GM13976 (cell line): Measurements from ENCODE around the gene SDS.

Experiments used
- DNase-seq: peaks from one replicate; pipeline ENCODE4 v3.0.0; 2012; ENCODE audit warnings: low spot score
- in situ Hi-C: fragments of 300-500 bp; cut with MboI; formaldehyde crosslinking; loops from one replicate; pipeline ENCODE4 v1.12.0; 2022; ENCODE audit warnings: low sequenced_read_pairs, mixed read lengths, inconsistent platforms; ENCODE audit not compliant: unreplicated experiment
- TF ChIP-seq, protein P1 (sequence below): IDR thresholded peaks from 2 replicates; pipeline ENCODE4 v1.5.1; 2012; ENCODE audit warnings: borderline replicate concordance, mild to moderate bottlenecking; ENCODE audit not compliant: insufficient read depth; ENCODE audit errors: extremely low read depth, missing control alignments, control extremely low read depth

SDS gene

GRCh38 chr12:113445544-113446171 lies 42.0 kb upstream of the SDS start:
- TF ChIP-seq, protein P1, sequence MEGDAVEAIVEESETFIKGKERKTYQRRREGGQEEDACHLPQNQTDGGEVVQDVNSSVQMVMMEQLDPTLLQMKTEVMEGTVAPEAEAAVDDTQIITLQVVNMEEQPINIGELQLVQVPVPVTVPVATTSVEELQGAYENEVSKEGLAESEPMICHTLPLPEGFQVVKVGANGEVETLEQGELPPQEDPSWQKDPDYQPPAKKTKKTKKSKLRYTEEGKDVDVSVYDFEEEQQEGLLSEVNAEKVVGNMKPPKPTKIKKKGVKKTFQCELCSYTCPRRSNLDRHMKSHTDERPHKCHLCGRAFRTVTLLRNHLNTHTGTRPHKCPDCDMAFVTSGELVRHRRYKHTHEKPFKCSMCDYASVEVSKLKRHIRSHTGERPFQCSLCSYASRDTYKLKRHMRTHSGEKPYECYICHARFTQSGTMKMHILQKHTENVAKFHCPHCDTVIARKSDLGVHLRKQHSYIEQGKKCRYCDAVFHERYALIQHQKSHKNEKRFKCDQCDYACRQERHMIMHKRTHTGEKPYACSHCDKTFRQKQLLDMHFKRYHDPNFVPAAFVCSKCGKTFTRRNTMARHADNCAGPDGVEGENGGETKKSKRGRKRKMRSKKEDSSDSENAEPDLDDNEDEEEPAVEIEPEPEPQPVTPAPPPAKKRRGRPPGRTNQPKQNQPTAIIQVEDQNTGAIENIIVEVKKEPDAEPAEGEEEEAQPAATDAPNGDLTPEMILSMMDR, result no peak
- no peak for DNase-seq

GRCh38 chr12:113443030-113443539 lies 39.4 kb upstream of the SDS start:
- DNase-seq, result no peak
- in situ Hi-C loops, result no loop called here
- TF ChIP-seq, protein P1, result no peak

More at GRCh38 chr12:113445544-113446171, 42.0 kb upstream of the SDS start:
- in situ Hi-C loops, result no loop called here

DNA sequence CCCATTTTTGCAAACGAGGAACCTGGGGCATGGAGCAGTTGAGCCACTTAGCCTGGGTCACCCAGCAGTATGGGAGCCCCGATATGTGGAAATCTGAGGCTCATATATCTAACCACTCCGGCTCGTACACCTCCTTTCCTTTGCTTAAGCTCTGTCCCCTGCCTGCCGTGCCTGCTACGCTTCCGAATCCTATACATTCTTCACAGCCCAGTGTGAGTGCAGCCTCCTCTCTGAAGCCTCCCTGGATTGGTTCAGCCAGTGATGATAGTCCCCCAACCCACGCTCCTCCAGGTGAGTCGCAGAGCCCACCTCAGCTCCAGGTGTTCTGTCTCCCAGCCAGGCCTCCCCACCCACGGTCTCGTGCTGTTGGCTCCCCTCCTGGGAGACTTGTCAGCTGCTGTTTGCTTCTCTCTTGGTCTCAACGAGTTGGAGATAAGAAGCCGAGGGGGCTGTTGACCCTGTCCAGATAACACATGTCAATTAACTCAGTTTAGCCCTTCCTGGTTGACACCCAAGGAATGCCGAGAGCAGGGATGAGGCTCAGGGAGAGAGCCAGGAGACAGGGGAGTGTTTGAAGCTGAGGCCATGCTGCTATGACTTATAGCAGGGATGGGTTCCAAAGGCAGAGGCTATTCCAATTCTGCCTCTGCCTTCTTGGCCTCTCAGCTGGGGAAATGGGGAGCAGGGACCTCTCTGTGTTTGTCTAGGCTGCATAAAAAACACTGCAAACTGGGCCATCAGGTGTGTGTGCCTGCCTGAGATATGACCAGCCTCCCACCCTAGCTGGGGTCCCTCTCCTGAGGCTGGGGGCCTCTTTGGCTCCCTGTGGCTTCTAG lies 37.5 kb upstream of the SDS start:
- TF ChIP-seq, protein P1, result no peak
- in situ Hi-C loops, result no loop called here
- DNase-seq, result no peak

- in situ Hi-C loops, result no loop called here
- TF ChIP-seq, protein P1, result no peak
- DNase-seq, result no peak
Measured at GRCh38 chr12:113440336-113440735, 36.6 kb upstream of the SDS start.

DNA sequence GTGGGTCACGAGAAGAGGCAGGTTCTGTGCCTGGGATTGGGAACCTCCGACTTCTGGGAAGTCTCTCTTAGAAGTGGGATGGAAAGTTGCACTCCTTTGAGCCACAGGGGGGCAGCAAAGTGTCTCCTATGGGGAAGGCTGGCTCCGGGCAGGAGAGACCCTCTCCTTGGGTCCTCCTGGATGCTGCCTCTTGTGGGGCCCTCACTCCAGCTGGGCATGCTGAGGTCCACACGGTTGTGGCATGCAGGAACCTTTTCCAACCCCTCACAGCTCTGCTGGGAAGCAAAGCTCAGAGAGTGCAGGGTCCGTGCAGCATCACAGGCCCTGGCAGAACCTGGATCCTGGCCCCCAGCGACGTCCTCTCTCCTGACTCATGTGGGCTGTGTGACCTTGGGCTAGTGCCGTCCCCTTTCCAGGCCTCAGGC lies 35.9 kb upstream of the SDS start:
- in situ Hi-C loops, result no loop called here
- peak; percentile 62 for DNase-seq
- TF ChIP-seq, protein P1, result peak; percentile 36

GRCh38 chr12:113439301-113439597 lies 35.6 kb upstream of the SDS start:
- in situ Hi-C loops, result no loop called here
- DNase-seq, result no peak
- TF ChIP-seq, protein P1, result no peak
